CMK (cell line): ENCODE results near the gene DMGDH.

Experiments used
- DNase-seq: peaks from one replicate; pipeline ENCODE4 v3.0.0-alpha.2; 2010; ENCODE audit warnings: low read depth

The DMGDH gene

GRCh38 chr5:79062436-79062835 lies 7.0 kb downstream of the DMGDH start:
- no peak for DNase-seq

DNA sequence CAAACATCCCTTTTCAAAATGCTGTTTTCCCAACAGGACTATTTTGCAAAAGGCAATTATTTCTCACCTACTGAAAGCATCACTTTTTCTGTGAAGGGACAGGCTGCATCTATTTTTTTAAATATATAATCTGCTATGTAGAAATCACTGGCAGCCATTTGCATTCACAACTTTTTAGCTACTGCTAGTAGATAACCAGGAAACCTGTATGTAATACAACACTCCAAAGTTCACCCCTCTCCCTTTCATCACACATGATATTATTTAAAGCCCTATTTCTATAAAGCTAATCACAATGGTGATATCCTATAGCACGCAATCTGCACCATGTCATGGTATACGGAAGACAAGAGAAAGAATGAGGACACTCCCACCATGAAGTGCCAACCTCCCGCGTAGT lies 9.8 kb downstream of the DMGDH start:
- no peak for DNase-seq

- DNase-seq: no peak
Observed at GRCh38 chr5:79056847-79057246, 12.6 kb downstream of the DMGDH start.

DNA sequence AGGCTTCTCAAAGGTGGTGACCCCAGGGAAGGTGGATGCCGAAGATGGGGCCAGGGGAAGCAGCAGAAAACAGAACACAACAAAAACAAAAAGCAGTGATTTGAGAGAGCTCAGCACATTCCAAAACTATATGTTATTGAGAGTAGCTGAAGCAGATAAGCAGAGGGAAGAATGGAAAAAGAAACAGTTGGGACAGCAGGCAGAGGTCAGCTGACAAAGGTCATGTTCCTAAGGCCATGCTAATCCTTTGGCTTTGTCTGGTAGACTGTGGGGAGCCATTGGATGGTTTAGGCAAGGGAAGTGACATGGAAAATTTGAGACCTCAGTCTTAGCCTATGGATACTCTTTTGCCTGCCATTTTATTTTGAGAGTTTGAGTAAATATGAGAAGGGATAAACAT lies 14.5 kb downstream of the DMGDH start:
- DNase-seq: no peak

DNA sequence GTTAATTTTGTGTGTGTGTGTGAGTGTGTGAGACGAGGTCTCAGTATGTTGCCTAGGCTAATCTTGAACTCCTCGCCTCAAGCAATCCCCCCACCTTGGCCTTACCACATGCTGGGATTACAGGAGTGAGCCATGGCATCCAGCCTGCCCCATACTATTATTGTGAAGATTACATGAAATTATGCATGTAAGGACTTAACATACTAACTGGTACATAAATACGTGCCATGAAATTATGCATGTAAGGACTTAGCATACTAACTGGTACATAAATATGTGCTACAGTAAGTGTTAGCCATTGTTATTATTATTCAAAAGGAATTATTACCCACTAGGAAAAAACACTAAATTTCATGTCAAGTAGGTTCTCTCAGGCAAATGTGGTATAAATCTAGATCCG lies 16.2 kb downstream of the DMGDH start:
- no peak for DNase-seq

- DNase-seq: no peak
Observed at GRCh38 chr5:79050498-79050897, 19.0 kb downstream of the DMGDH start.

DNA sequence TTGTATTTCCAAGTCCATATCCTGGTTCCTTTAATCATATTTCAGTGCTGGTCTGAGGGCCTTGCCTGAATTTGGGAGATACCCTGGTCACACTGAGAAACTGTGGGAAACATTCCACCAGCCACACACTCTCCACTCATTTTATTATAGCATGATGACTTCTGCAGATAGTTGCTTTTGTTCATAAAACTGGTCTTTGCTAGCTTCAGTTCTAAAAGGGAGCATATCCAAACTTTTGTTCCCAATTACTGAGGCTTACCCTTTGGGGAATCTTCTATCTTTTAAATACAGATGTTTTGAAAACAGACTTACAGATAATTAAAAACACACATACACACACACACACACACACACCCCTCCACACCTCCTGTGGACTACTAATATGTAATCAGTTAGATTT lies 21.0 kb downstream of the DMGDH start:
- no peak for DNase-seq

DNA sequence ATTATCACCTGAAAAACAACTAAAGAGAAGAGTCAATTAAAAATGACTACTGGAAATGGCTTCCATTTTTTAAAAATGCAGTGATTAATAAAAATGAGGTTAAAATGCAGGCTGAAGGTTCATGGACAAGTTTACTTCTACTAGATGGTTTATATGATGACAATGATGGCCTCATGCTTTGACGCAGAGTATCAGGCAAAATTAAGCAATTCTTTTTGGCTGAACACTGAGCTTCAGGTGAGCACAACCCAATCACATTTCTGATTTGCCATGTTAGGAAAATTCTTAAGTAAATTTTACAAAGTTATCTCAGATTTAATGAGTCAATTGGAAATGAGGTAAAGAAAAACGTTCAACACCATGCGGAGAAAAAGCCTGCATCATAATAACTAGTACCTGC lies 22.3 kb downstream of the DMGDH start:
- DNase-seq: no peak

DNA sequence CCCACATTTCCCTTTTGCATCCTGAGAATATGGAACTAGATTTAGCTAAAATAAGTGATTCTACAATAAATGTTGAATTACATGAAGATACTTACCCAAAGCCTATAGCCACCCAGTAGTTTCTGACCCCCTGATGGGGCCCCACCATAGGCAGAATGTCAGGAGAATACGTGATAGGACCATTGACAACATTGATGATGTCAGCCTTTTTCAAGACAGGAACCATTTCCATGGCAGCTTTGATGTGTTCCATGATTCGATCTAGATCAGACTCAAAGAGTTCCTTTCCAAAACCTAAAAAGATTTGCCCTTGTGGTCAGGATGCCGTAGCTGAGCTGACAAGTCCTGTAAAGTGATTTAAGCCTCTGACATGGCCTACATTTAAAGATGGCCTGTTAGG lies 27.3 kb downstream of the DMGDH start:
- DNase-seq: no peak

- no peak for DNase-seq
Observed at GRCh38 chr5:79036769-79037168, 32.7 kb downstream of the DMGDH start.

DNA sequence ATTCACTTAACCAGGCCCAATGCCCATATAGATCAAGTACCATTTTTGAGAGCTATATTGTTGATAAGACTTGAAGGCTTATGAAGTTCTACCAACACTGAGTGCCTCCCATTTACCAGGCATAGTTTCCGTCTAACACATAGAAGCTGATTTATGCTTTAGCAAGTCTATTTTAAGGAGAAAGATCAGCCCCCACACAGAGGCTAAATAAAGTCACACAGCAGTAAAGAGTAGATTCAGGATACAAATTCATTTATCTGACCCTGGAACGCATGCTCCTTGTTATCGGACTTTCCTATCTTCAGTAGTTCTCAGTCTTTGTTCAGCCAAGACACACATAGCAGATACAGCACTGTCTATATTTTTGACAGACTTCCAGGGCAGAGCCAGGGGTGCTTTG lies 34.2 kb downstream of the DMGDH start:
- DNase-seq: no peak

- DNase-seq: no peak
Observed at GRCh38 chr5:79032782-79033181, 36.7 kb downstream of the DMGDH start.

- no peak for DNase-seq
Observed at GRCh38 chr5:79032031-79032695, 37.3 kb downstream of the DMGDH start.

- DNase-seq: no peak
Observed at GRCh38 chr5:79031485-79031867, 38.0 kb downstream of the DMGDH start.

- DNase-seq: no peak
Observed at GRCh38 chr5:79030663-79031484, 38.6 kb downstream of the DMGDH start.

GRCh38 chr5:79025054-79025472 lies 44.4 kb downstream of the DMGDH start:
- no peak for DNase-seq

DNA sequence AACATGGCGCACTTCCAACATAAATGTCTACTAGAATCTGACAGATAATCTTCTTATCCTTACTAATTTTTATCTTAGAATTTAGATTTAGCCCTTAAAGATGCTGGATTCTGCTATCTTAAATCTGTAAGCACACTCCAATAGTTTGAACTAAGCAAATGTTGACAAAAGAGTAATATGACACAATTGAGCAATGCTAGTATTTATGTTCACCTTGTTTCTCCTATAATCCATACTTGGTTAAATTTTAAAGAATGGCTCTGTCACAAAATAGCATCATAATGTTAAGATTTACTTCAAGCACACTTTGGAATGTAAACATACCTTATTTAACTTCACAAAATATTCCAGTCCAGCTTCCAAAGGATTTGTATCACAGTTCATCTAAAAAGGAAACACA lies 45.5 kb downstream of the DMGDH start:
- no peak for DNase-seq

DNA sequence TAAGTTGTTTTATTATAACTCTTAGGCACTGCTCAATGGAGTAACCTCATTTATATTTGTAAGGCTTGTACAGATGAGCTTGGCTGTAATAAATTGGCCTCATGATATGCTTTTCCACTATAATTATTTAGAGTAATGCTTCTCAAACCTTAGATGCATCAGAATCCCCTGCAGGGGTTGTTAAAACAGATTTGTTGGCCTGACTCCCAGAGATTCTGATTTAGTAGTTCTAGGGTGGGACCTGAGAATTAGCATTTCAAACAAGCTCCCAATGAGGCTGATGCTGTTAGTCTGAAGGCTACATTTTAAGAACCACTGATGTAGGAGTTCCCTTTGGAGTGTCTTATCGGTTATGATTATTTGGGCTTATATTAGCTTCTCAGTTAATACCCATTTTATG lies 46.1 kb downstream of the DMGDH start:
- no peak for DNase-seq

DNA sequence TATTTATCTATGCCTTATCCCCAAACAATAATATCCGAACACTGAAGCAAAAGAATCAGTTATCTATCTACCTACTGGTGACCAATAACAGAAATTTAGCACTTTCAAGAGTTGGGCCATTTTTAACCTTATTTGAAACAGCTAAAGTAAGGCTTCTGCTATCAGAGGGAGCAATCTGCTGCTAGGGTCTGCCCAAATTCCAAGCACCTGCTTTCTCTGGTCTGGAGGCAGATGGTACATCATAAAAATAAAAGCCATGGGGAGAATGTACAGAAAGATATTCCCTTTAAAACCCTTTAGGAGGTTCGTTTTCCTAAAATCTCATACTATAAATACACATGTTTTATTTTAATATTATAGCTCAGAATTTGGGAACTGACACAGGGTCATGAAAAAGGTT lies 46.7 kb downstream of the DMGDH start:
- DNase-seq: no peak

DNA sequence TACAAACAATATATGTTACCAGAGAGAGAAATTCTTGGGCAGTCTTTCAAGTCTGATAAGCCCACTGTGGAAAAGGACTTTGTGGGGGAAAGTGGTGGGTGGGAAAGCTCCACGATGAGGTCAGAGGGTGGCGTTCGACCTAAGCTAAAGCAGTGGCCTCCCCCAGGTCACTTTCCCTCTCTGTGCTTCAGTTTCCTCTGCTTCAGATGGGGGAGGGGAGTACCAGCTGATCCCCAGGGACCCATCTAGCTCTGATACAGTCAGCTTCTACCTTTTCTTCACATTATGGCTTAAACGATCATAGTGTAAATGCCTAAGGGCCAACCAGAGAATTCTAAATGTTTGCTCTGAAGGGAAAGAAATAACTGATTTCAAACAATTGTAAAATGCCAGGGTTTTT lies 47.7 kb downstream of the DMGDH start:
- no peak for DNase-seq

GRCh38 chr5:79020861-79021561 lies 48.5 kb downstream of the DMGDH start:
- DNase-seq: no peak

DNA sequence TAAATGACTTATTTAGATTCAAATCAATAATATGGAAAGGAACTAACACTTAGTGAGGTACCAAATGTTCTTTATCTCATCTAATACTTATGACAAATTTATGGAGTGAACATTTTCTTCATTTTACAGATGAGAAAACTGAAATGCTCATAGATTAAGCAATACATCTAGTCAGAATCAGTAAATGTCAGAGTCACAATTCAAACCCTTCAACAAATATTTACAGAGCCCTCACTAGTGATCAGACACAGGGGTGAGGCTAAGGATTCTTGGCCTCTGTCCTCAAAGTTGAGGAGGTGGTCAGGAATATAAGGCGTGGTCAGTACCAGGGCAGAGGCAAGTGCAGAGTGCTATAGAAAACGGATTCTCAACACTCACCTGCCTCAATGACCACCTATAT lies 54.8 kb downstream of the DMGDH start:
- no peak for DNase-seq

DNA sequence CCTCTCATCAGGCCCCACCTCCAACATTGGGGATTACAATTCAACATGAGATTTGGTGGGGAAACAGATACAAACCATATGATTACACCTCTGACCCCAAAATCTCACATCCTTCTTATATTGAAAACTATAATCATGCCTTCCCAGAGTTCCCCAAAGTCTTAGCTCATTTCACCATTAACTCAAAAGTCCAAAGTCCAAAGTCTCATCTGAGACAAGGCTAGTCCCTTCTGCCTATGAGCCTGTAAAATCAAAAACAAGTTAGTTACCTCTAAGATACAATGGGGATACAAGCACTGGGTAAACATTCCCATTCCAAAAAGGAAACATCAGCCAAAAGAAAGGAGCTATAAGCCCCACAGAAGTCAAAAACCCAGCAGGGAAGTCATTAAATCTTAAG lies 57.6 kb downstream of the DMGDH start:
- DNase-seq: no peak
